K562 (cell line): ENCODE results near the gene TNF. TPM values are rescaled to one million over a fixed set of nuclear protein-coding genes. Genes with fewer than 3 reads are reported as not detected.

Experiments used
- ATAC-seq: fragments of 200-7000 bp; cut with Tn5 transposase; 3 replicates; pipeline ENCODE4 v1.9.1; 2020; ENCODE audit warnings: moderate library complexity
- BruUV-seq: library from RNA; stranded (reverse); fragments of 400-500 nt; replicated peaks from 2 replicates; lab custom pipeline; 2021; lab: Mats Ljungman, UMichigan
- CTCF ChIA-PET: fragments of 300-600 bp; formaldehyde crosslinking; extraction: SDS; loops from one replicate; lab custom pipeline; 2021; ENCODE audit warnings: low intra/inter-chr PET ratio; lab: Yijun Ruan, JAX
- POLR2A ChIA-PET: fragments of 300-600, 350-650 bp; sonication (Branson Sonifier 250); formaldehyde crosslinking; extraction: SDS; loops from one replicate; lab custom pipeline; 2021; ENCODE audit warnings: antibody characterized with exemption, inconsistent platforms; lab: Yijun Ruan, JAX
- DNase-seq, 4 experiments: peaks; one replicate each; pipeline versions ENCODE4 v3.0.0 to v3.0.0-alpha.2; 2011 to 2018; ENCODE audit warnings: low spot score in 3 of 4, mixed read lengths in 3 of 4; ENCODE audit errors: extremely low read depth in 1 of 4
- FAIRE-seq: peaks from 2 replicates; lab custom pipeline; 2011; peaks lifted over from hg19 to GRCh38; lab: Jason Lieb, UNC
- H2AFZ ChIP-seq: 2 replicates; pipeline ENCODE4 v1.6.0; 2011; ENCODE audit warnings: low read depth, low read length, control low read depth, inconsistent platforms
- H3K27ac ChIP-seq: fragments of 200-600 bp; 3 replicates; pipeline ENCODE4 v1.8.0; 2011; ENCODE audit warnings: low read depth, mild to moderate bottlenecking, control low read depth, inconsistent platforms, low read length, moderate library complexity, mixed read lengths; ENCODE audit errors: extremely low read depth
- H3K27me3 ChIP-seq, 2 experiments: fragments of 300-600 bp in 1 of 2; 2 replicates in 1 of 2; 3 replicates in 1 of 2; pipeline versions ENCODE4 v1.6.0 to v1.8.0; 2011; ENCODE audit warnings: inconsistent platforms in 2 of 2, low read length in 2 of 2, mild to moderate bottlenecking in 1 of 2, mixed read lengths in 1 of 2, moderate library complexity in 1 of 2; ENCODE audit not compliant: control insufficient read depth in 2 of 2, insufficient read depth in 2 of 2
- H3K36me3 ChIP-seq: fragments of 300-600 bp; 3 replicates; pipeline ENCODE4 v1.8.0; 2011; ENCODE audit warnings: mild to moderate bottlenecking, low read length, inconsistent platforms; ENCODE audit not compliant: control insufficient read depth, insufficient read depth
- H3K4me1 ChIP-seq, 2 experiments: fragments of 200-600 bp in 1 of 2; replicated peaks in 1 of 2; 2 replicates in 1 of 2; 3 replicates in 1 of 2; pipeline versions ENCODE4 v1.5.1 to v1.8.0; 2011; ENCODE audit warnings: inconsistent platforms in 2 of 2, low read length in 2 of 2, mild to moderate bottlenecking in 1 of 2, mixed read lengths in 1 of 2, moderate library complexity in 1 of 2; ENCODE audit not compliant: control insufficient read depth in 2 of 2, insufficient read depth in 2 of 2
- H3K4me2 ChIP-seq: 2 replicates; pipeline ENCODE4 v1.6.1; 2011; ENCODE audit warnings: low read length, control low read depth, inconsistent platforms, mixed read lengths; ENCODE audit not compliant: insufficient read depth
- H3K4me3 ChIP-seq: fragments of 200-600 bp; sonication (generic), shearing (Covaris generic); 2 replicates; pipeline ENCODE4 v1.5.1; 2016; ENCODE audit warnings: control low read depth, inconsistent platforms
- H3K79me2 ChIP-seq: fragments of 200-600 bp; 3 replicates; pipeline ENCODE4 v1.8.0; 2011; ENCODE audit warnings: low read length, inconsistent platforms; ENCODE audit not compliant: control insufficient read depth, insufficient read depth
- H3K9ac ChIP-seq, 2 experiments: 2 replicates each; pipeline versions ENCODE4 v1.6.0 to v1.6.1; 2011; ENCODE audit warnings: low read depth in 2 of 2, low read length in 2 of 2, control low read depth in 1 of 2, inconsistent platforms in 1 of 2, mild to moderate bottlenecking in 1 of 2, mixed read lengths in 1 of 2; ENCODE audit not compliant: insufficient read depth in 1 of 2
- H3K9me1 ChIP-seq: one replicate; pipeline ENCODE4 v1.6.0; 2011; ENCODE audit warnings: inconsistent platforms, mild to moderate bottlenecking, low read length, moderate library complexity; ENCODE audit not compliant: control insufficient read depth, insufficient read depth
- H3K9me3 ChIP-seq: replicated peaks from 2 replicates; pipeline ENCODE4 v1.5.1; 2011; ENCODE audit warnings: low read depth, low read length, inconsistent platforms; ENCODE audit not compliant: control insufficient read depth, insufficient read depth
- H4K20me1 ChIP-seq: replicated peaks from 2 replicates; pipeline ENCODE4 v1.6.1; 2011; ENCODE audit warnings: low read length, inconsistent platforms, mixed read lengths; ENCODE audit not compliant: control insufficient read depth, insufficient read depth
- ETV1 ChIP-seq: fragments of 450-650 bp; conservative IDR thresholded peaks from 2 replicates; pipeline ENCODE4 v1.6.1; 2016; ENCODE audit warnings: missing genetic modification characterization, control low read depth, low read depth, missing compliant biosample characterization
- FOXA3 ChIP-seq, 2 experiments: fragments of 450-650 bp in 1 of 2; sonication (generic) in 1 of 2; formaldehyde crosslinking; IDR thresholded peaks in 1 of 2; conservative IDR thresholded peaks in 1 of 2; 2 replicates each; pipeline versions ENCODE4 v1.4.0 to v1.8.0; 2020 to 2022; ENCODE audit warnings: mild to moderate bottlenecking in 2 of 2, missing genetic modification reagents in 1 of 2
- MLLT1 ChIP-seq, 2 experiments: fragments of 450-650 bp; IDR thresholded peaks; 2 replicates each; pipeline ENCODE4 v1.6.1; 2016
- NCOA4 ChIP-seq: fragments of 450-650 bp; IDR thresholded peaks from 2 replicates; pipeline ENCODE4 v1.6.1; 2018; ENCODE audit warnings: mild to moderate bottlenecking; ENCODE audit not compliant: partially characterized antibody
- PHF8 ChIP-seq: fragments of 200-600 bp; sonication (generic); IDR thresholded peaks from 2 replicates; pipeline ENCODE4 v1.6.1; 2012; ENCODE audit warnings: mixed run types, mild to moderate bottlenecking, inconsistent platforms, low read length, moderate library complexity, borderline replicate concordance
- RFX5 ChIP-seq: IDR thresholded peaks from 2 replicates; pipeline ENCODE4 v1.6.1; 2011; ENCODE audit warnings: low read depth, mild to moderate bottlenecking, improper control_type of control experiment, low read length
- ZNF277 ChIP-seq: fragments of 250-450 bp; sonication (Bioruptor Pico); IDR thresholded peaks from 2 replicates; pipeline ENCODE4 v1.8.0; 2022; ENCODE audit warnings: inconsistent platforms, mild to moderate bottlenecking, moderate library complexity, borderline replicate concordance
- WGBS: fragments of 100-300 bp; shearing (Covaris generic); methylation state at CpG from one replicate; pipeline ENCODE4 v1.1.6; 2016; ENCODE audit warnings: low coverage, mixed read lengths; ENCODE audit not compliant: insufficient coverage; ENCODE audit errors: missing lambda C conversion rate; 5-methylcytosine and 5-hydroxymethylcytosine counted together
- in situ Hi-C: fragments of 300-500 bp; cut with MboI; formaldehyde crosslinking; loops from 4 replicates; pipeline ENCODE4 v1.15.0; 2018; ENCODE audit warnings: inconsistent platforms, mixed read lengths
- intact Hi-C: fragments of 100-400 bp; cut with micrococcal nuclease; formaldehyde crosslinking; loops from 2 replicates; pipeline ENCODE4 v1.14.2; 2022
- polyA plus RNA-seq, 8 experiments: library from polyadenylated mRNA; depleted of rRNA in 4 of 8; stranded (reverse) in 5 of 8; unstranded in 3 of 8; fragments of >200 nt; fragmentation: Nextera tagmentation in 2 of 8; fragmentation: Illumina TruSeq in 1 of 8; extraction: Ambion mirVana in 2 of 8; extraction: Trizol in 1 of 8; gene quantifications; 2 replicates each; pipeline versions ENCODE4 v1.2.1 to v1.2.3, GENCODE V29; 2011 to 2014; ENCODE audit warnings: inconsistent platforms in 1 of 8, missing spikeins in 1 of 8
- total RNA-seq, 7 experiments: library from RNA; depleted of rRNA in 6 of 7; stranded (reverse); fragments of >200 nt in 6 of 7; fragmentation: Illumina TruSeq in 2 of 7; extraction: Trizol in 2 of 7; gene quantifications; 2 replicates each; pipeline versions ENCODE4 v1.2.1 to v1.2.3, GENCODE V29; 2011 to 2021; ENCODE audit warnings: low replicate concordance in 1 of 7

TNF gene
- total and polyA plus RNA-seq, 9 of the 15 experiments (the other 6 are each of a cell fraction or from before 2014, with no cell fraction given) = 0.08 to 0.40 TPM; not detected in 7

DNA sequence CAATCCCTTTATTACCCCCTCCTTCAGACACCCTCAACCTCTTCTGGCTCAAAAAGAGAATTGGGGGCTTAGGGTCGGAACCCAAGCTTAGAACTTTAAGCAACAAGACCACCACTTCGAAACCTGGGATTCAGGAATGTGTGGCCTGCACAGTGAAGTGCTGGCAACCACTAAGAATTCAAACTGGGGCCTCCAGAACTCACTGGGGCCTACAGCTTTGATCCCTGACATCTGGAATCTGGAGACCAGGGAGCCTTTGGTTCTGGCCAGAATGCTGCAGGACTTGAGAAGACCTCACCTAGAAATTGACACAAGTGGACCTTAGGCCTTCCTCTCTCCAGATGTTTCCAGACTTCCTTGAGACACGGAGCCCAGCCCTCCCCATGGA lies 2.2 kb downstream of the TNF start:
- no peaks in the 10 kb centered on the region for H3K27me3 ChIP-seq
- ATAC-seq (no peak), DNase-seq (no peak), FAIRE-seq (no peak)
- no peak for TF ChIP-seq PHF8
- no peak for TF ChIP-seq NCOA4
- no peak for TF ChIP-seq FOXA3 (CRISPR knock-in tag; conservative IDR thresholded peaks at IDR 0.05 in 1 of 2, IDR thresholded peaks at IDR 0.05 in 1 of 2)
- no peak for TF ChIP-seq ZNF277 (CRISPR knock-in tag)
- no peak for TF ChIP-seq RFX5
- no peak for TF ChIP-seq MLLT1 (IDR thresholded peaks at IDR 0.05)
- no peak for TF ChIP-seq ETV1 (tag)
- H3K4me2 ChIP-seq = no peak overlapping the region
- no peaks in the 10 kb centered on the region for H3K36me3 ChIP-seq
- no peaks in the 10 kb centered on the region for H4K20me1 ChIP-seq
- POLR2A ChIA-PET = interaction anchor here (0.6 to 0.9 kb wide), 2 partner anchors 21 to 30 kb away, joined by 3 to 4 read pairs; partner anchors contain the start of gene NFKBIL1
- no peak overlapping the region for H3K27ac ChIP-seq
- H3K4me1 ChIP-seq = peaks cover 0 to 33% of the 10 kb centered on the region in 2 experiments; a peak in 3 of 5 replicates
- intact Hi-C loops (no loop called here), in situ Hi-C loops (no loop called here)
- no peaks in the 10 kb centered on the region for H3K9me3 ChIP-seq
- H2AFZ ChIP-seq = no peak overlapping the region
- BruUV-seq = no TSS peak
- H3K9me1 ChIP-seq = no peaks in the 10 kb centered on the region
- H3K4me3 ChIP-seq = no peak overlapping the region
- 58% methylated on average over 3 of the region's 3 CpGs for WGBS
- H3K9ac ChIP-seq = no peak overlapping the region
- no peaks in the 10 kb centered on the region for H3K79me2 ChIP-seq
- CTCF ChIA-PET = no interaction called here
